HG02885 (cell line): Measurements from ENCODE around the gene PYY.
"Not testable (repeated sequence)": the region's sequence is repeated elsewhere in the genome, so short reads cannot be mapped to it uniquely, and the experiment has no call there.

ENCODE experiments used
- ATAC-seq: cut with Tn5 transposase; IDR thresholded peaks from one replicate; pipeline ENCODE4 v1.9.1; 2021; ENCODE audit warnings: mild to moderate bottlenecking; ENCODE audit not compliant: unreplicated experiment, poor library complexity

The PYY gene

GRCh38 chr17:43950554-43950953, 3.2 kb downstream of the PYY start:
- no peak for ATAC-seq

GRCh38 chr17:43949781-43950180, 4.0 kb downstream of the PYY start:
- ATAC-seq = no peak

- ATAC-seq = no peak
These were observed 7.0 kb downstream of the PYY start for GRCh38 chr17:43946781-43947180.

GRCh38 chr17:43945074-43945829, 8.5 kb downstream of the PYY start:
- no peak for ATAC-seq

- no peak for ATAC-seq
These were observed 11.6 kb downstream of the PYY start, which contains the start of gene PPY for GRCh38 chr17:43942051-43942685. Gene PPY, minus strand, starts transcription at chr17:43942476. Its CDS starts 822 bp downstream, at chr17:43941654.

GRCh38 chr17:43940630-43941029, 13.1 kb downstream of the PYY start:
- ATAC-seq = no peak

GRCh38 chr17:43939886-43940285, 13.9 kb downstream of the PYY start:
- no peak for ATAC-seq

- ATAC-seq = not testable (repeated sequence)
These were observed 14.3 kb downstream of the PYY start for GRCh38 chr17:43939452-43939851.

- ATAC-seq = no peak
These were observed 14.9 kb downstream of the PYY start for GRCh38 chr17:43938838-43939182.

- no peak for ATAC-seq
These were observed 17.3 kb downstream of the PYY start for GRCh38 chr17:43936434-43936833.

GRCh38 chr17:43935926-43936261, 17.8 kb downstream of the PYY start:
- no peak for ATAC-seq

- ATAC-seq = no peak
These were observed 18.4 kb downstream of the PYY start for GRCh38 chr17:43935204-43935925.

- ATAC-seq = no peak
These were observed 20.8 kb downstream of the PYY start for GRCh38 chr17:43932923-43933322.

GRCh38 chr17:43932357-43932756, 21.4 kb downstream of the PYY start:
- ATAC-seq = no peak

GRCh38 chr17:43931062-43931571, 22.6 kb downstream of the PYY start:
- no peak for ATAC-seq

GRCh38 chr17:43928609-43929008, 25.1 kb downstream of the PYY start:
- ATAC-seq = no peak

GRCh38 chr17:43927929-43928328, 25.8 kb downstream of the PYY start:
- not testable (repeated sequence) for ATAC-seq

GRCh38 chr17:43927060-43927864, 26.5 kb downstream of the PYY start:
- no peak for ATAC-seq

- ATAC-seq = no peak
These were observed 29.2 kb downstream of the PYY start for GRCh38 chr17:43924558-43924957.

GRCh38 chr17:43920500-43921095, 33.1 kb downstream of the PYY start:
- ATAC-seq = no peak
